GM18861 (cell line): ENCODE results near the gene PER2.

ENCODE experiments used
- ATAC-seq: cut with Tn5 transposase; IDR thresholded peaks from one replicate; pipeline ENCODE4 v1.9.1; 2021; ENCODE audit not compliant: unreplicated experiment

The PER2 gene

DNA sequence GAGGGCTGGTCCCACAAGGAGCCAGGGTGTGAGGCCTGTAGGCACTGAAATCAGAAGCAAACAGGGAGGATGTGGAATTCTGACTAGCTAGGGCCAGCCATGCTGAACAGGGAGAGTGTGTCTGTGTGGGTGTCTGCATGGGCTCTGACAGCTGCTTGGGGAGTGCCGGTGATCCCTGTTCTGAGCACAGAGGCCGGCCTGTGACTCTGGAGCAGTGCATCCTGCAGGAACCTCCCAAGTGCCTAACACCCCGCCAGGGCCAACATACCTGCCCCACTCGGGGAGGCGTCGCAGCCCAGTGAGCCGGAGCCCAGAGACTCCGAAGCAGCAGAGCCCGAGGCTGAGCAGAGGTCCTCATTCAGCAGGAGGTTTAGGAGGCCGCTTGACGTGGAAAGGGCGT is 37.1 kb downstream of the PER2 start:
- no peak for ATAC-seq

DNA sequence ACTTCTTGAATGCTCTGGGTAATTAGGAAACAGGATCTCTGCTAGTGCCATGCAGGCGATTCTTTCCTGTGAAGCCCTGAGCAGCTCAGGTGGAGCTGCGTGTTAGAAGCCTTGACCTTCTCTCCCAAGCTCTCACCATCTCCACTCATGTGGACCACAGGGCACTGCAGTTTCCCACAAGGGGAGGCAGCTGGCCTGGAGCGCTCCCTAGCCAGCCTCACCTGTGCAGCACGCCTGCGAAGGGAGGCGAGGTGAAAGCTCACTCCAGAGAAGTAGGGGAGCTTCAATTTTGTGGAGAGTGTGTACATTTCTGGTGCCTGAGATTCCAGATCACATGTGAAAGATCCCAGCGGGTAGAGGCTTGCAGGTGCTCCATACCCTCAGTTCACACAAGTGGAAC is 37.5 kb downstream of the PER2 start:
- ATAC-seq, result no peak

DNA sequence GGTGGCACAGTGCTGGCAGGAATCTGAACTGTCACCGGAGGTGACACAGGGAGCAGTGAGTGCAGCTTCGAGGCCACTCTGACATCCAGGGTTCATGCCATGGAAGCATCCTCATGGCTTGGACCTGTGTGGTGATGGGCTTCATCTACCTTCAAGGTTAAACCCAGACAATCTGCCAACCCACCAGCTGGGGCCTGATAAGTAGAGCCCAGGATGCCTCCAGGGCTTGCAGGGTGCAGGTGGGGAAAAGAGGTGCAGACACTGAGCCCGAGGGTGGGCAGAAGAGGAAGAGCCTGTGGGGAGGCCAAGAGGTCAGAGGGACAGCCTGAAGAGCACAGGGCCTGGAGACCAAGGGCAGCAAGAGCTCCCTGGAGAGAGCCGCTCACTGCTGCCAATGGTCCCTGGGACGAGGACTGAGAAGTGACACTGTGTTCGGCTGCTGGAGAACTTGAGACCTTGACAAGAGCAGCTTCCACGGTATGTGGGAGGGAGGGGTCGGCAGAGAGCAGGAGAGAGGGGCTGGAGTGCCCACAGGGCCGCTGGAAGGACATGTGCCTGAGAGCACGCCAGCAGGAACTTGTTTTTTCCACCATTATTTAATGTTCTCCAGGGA is 40.5 kb downstream of the PER2 start:
- ATAC-seq, result no peak

DNA sequence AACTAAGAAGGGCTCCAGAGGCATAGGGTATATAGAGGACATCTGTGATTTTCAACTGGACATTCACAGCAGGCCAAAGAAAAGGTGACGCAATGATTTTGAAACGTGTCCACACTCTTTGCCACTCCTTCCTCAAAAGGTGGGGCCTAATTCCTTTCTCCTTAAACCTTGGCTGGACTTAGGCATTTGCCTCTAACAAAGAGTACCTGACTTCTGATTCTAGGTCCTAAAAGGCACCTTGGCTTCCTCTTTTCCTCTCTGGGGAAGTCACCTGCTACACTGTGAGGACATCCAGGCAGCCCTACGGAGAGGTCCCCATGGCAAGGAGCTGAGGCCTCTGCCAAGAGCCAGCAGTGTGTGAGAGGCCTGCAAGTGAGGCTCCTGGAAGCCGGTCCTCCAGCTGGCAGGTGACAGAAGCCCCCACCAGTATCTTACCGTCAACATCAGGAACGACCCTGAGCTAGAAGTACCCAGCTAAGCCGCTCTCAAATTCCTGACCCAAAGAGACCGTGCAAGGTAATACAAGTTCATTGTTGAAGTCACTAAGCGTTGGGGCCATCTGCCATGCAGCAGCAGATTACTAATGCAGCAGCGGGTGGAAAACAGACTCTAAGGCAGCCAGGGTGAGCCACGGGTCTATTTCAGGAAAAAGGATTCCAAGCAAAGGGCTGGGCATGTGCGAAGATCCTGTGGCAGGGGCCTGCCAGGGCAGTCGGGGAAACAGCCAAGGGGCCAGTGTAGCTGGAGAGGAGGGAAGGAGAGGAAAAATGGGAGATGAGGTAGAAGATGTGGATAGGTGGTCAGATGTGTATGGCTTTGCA is 41.2 kb downstream of the PER2 start:
- no peak for ATAC-seq

DNA sequence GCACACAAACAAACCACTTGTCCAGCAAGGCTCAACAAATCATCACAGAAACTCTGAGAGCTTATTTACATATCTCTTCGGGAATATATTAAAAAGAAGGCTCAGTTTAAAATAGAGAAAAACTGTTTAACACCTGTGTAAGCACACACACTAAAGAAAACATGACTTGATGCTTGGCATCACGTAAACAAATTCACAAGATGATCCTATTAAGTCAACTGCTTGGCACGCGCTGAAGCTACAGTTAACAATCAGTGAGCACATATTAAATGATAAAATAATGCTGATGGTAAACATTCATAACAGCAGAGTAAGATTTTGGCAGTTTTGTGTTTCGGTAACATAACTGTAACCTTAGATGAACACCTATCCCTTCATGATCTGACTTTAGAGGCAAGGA is 44.3 kb downstream of the PER2 start:
- ATAC-seq, result no peak

DNA sequence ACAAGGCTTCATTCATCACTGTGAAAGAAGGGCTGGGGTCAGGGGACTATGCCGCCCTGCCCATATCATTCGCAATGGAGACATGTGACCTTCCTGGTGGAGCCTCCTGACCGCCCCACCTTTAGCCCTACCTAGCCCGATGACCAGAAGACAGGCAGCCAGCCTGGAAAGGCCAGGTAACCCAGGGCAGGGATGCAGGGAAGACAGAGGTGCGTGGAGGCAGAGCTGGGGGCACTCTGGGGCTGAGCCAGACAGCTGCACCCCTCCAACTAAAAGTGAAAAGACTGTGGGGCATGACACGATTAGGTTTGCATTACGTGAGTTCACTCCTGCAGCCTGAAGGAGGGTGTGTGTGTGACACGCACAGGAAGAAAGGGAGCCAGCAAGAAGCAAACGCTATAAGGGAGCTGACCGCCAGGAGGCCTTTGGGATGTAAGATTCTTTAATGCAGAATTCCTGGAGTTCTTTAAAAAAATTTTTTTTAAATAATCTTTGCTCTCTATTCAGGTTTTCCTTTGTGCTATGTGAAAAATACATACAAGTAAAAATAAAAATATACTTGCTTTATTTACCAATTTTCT is 44.8 kb downstream of the PER2 start:
- ATAC-seq, result no peak

DNA sequence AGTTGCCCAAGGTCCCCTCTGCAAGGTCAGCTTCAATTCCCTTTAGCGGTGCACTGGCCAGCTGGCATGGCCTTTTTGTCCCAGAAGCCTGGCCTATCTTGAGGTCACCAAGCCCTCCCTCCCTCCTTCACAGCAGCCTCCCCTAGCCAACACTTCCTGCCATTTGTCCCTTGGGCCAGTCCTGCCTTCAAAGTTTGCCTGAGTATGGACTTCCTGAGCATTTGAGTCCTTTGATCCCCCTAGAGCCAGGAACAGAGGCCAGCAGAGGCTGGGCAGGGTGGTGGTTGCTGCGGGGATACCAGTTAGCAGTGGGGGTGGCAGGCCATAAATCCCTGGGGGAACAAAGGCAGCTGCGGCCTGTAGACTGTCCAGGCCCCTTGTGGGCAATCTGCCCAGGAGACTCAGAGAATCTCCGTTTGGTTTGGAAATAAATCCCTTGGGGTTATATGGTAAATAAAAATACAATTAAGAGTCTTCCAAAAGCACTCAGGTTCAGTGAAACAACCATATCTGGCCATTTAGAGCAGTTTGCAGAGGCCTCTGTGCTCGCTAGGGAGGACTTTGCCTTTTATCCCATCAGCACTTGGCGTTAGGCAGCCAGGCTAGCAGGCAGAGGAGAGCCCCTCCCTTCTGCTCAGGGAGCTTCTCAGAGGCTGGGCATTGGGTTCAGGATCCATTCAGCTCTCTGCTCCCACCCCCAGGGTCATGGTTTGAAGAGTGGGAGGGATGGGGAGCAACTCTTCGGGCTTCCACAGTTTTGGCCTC is 45.5 kb downstream of the PER2 start:
- no peak for ATAC-seq

DNA sequence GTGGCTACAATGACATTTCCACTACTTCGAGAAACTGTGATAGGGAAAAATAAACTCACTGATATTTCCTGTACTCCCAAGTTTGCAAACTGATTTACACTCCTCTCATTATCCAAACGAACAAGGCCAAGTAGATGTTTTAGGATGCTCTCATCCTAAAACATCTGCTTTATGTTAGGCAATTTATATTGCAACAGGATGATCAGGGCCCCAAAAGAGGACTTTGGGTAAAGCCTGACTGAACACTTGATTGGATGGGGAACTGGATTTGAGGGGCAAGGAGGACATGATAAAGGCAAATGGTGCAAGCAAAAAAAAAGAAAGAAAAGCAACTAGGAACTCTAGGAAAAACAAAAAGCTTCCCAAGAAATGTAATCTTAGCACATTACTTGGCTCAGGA is 46.4 kb downstream of the PER2 start:
- no peak for ATAC-seq

DNA sequence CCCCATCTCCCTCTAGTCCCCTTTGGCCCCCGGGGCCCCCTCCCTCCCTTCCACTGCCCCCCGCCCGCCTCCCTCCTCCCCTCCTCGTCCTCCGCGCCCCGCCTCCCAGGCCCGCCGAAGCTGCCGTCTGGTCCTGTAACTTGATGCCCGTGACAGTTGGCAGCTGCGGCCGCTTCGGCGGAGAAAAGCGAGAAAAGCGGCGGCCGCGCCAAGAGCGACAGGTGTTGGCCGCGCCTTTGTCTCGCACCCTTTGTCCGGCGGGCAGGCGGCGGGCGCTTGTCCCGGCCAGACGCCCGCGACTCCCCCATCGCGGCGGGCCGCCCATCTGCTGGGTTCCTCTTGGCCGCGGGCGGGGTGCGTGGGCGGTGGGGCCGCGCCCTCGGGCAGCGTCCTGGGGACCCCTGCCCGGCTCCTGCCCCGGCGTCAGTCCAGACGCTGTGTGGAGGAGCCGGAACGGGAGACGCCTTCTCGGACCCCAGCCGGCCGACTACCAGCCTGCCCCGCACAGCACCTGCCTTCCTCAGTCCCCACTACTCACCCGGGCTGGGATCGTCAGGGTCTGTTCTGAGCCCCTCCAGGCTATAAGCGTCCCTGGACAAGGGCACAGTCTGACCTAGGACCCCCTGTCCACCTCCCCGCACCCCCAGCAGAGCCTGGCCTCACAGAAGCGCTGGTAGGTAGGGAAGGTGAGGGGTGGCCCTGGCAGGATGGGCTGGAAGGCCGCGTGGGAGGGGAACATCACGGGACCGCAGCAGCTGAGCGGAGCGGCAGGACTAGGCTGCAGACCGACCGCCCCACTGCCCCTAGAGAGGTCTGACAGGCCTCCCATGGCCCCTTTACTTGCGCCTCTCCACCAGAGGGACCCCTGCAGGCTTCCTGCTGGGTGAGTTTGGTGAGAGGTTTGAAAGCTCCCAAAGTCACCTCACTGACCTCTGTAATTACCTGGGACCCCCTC is 47.4 kb downstream of the PER2 start:
- no peak for ATAC-seq

DNA sequence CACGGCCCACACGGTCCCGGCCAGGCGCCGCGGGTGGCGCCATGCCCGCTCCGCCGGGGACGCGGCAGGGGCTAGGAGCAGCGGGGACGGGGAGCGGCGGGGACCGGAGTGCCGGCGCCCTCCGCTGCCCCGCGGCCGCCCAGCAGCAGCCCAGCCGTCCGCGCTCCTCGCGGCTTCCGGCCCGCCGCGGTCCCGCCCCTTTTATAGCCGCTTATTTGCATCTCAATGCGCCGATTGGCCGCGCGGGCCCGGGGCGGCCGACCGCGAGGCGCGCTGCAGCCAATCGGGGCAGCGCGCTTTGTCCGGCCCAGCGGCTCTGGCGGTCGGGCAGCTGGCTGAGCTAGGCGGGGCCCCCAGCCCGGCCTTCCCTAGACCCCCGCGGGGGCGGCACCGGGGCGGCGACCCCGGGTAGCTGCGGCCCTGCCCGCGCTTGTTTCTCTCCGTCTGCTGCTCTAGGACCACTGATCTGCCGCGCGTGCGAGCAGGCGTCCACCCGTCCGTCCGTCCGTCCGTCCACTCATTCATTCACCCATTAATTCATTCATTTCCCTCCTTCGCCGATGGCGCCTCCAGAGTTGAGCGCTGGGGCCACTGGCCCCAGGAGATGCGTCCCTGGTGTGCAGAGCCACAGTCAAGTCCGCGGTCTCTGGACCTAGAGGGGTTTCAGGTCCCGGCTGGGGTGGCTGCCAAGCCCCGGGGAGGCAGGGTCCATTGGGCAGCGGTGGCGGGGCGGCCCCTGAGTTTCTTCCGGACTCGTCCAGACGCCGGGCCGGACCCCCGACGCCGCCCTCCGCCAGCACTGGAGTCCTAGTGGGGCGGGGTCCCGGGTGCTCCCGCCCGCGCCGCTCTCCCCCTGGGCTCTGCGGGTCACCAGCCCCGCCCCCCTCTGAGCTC is 48.3 kb downstream of the PER2 start, which contains the start of gene HES6:
Gene HES6 (minus strand): TSS at position 176 of the 894 bp plus-strand sequence. CDS start 133 bp downstream, at position 43.
- peak; percentile 84 for ATAC-seq

DNA sequence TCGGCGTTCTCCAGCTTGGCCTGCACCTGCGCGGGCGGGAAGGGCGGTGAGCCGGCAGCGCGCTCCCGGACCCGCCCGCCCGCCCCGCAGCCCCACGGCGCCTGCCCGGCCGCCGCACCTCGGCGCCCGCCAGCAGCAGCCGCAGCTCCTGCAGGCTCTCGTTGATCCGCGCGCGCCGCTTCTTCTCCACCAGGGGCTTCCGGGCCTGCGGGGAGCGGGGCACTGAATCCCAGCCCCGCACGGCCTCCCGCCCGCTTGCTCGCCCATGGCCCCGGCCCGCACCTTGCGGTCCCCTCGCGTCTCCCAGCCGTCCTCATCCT is 48.9 kb downstream of the PER2 start:
- ATAC-seq, result no peak

DNA sequence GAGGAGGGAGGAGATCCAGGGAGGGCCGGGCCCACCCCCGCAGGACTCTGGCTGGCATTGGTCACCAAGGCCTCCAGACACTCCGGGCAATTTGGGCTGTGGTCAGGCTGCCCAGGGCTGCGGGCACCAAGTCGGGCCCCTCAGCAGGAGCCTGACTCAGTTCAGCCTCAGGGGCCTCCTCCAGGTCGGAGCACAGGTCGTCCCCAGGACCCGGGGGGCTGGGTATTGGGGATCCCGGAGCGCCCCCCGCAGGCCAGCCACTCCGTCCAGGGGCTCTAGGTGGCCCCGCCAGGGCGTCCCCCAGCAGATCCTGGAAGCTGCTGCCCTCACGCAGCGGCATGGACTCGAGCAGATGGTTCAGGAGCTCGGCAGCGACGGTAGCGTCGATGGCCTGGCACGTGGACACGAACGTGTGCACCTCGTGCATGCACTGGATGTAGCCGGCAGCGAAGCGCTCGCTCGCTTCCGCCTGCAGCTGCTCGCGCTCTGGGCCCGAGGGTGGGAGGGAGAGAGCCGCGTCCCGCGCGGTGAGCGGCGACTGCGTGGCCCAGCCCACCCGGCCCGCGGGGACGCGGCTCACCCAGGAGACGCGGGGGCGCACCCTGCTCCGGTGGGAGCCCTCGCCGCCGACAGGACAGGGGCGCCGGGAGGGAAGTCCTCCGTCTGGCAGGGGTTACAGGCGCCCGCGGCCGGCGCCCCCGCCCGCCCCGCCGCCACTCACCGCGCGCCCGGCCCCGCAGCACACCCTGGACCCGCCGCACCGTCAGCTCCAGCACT is 49.5 kb downstream of the PER2 start:
- ATAC-seq, result no peak

DNA sequence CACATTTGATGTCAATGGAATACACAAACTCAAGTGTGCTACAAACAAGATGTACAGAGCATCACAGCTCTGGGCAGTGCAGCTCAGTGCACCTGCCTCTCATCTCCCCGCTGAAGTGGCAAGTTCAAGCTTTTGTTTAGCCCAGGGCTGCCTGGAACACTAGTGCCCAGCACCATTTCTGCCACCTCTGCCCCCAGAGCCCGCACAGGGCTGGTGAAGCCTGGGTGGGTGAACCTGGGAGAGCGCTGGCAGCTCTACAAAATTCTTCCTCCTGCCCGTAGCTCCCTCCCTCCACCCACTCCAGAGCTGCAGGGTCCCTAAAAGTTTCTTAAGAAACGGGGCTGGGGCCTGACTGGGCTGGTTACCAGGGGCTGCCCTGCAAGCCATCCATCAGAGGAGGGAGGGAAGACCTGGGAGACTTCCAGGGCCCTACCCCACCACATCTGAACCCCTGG is 50.1 kb downstream of the PER2 start:
- ATAC-seq, result no peak

DNA sequence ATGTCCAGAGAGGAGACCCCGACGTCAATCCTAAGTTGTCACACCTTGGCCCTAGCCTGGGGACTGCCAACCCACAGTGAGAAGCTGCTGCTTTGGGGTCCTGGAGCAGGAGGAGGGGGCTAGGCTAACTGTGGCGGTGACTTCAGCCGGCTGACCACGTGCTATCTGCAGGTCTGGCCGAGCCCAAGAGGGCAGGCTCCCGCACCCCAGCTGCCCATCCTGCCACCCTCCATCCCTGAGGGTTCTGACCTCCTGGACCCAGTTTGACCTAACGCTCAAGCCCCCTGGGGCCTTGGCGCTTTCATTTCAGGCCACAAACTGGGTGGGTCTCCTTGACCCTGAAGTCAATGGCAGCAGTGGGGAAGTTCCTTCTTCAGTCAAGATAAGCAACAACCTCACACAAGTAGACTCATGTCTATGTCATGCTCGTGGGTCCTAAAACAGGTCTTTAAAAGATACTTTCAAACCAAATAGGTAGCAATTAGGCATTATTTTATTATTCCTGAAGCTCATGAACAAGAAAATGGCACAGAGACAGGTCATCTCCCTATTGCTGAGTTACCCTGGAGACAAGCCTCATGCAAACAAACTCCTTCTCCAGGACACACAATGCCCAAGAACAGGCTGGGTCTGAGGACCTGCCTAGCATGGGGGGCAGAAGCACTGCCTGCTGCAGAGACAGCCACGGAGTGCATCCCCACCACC is 50.8 kb downstream of the PER2 start:
- ATAC-seq, result no peak

DNA sequence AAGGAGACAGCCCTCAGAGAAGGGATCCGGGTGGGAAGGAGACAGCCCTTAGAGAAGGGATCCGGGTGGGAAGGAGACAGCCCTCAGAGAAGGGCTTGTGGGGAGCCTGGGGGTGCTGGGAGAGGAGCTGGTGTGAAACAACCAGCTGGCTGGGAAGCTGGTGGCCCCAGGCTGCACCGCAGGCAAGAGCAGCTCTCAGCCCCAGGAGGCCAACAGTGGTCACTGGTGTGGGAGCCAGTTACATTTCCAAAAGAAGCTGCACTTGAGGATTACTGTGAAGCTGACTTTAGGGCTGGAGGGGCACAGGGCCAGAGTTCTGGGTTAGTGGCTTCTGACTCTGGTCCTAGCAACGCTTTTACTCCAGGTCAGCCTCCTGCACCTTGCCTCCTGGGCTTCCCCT is 51.8 kb downstream of the PER2 start:
- no peak for ATAC-seq

DNA sequence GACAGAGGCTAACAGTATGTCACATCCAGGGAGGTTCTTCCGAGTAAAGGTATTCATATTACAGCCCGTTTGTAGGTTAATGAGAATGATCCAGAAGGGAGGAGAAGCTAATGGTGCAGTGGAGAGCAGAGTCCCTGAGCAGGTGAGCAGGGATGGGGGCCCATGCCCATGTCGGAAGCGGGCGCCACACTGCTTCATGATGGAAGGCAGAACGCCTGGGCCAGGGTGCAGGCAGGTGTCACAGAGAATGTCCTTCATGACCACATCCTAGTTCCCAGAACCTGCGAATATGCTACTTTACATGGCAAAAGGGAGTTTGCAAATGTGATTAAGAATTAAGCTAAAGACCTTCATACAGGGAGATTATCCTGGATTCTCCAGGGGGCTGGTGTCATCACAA is 52.6 kb downstream of the PER2 start:
- no peak for ATAC-seq

DNA sequence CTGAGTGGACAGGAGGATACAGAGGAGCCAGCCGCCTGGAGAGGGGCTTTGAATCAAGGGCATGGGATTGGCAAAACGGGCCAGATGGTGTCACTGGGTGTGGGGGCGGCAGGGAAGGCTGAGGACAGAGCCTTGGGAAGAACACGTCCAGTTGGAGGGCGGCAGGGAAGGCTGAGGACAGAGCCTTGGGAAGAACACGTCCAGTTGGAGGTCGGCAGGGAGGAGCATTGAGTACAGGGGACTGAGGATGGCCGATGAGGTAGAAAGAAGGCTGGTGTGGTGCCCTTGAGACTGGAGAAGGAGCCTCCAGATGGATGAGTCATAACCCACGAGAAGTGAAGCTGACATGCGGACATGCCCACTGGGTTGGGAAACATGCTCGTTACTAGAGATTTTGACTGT is 53.1 kb downstream of the PER2 start:
- no peak for ATAC-seq

DNA sequence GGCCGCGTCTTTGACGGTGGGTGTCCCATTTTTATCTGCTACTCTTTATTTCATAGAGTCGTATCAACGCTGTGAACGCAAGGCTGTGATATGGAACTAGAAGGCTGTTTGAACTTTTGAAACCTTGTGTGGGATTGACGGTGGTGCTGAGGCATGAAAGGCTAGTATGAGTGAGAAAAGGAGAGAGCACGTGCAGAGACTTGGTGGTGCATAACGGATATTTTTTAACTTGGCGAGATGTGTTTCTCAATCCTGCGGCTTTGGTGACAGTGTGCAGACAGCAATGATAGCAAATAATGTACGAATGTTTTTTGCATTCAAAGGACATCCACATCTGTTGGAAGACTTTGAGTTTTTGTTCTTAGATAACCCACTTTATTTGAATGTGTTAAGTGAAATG is 54.8 kb downstream of the PER2 start:
- ATAC-seq, result no peak
